Frontal cortex (tissue), 4 donors: ENCODE measurements around the gene IGSF8. TPM values are rescaled to one million over a fixed set of nuclear protein-coding genes. Genes with fewer than 3 reads are reported as not detected.

Experiments
- DNase-seq, 2 donors: peaks; one replicate each; pipeline ENCODE4 v3.0.0; 2012; ENCODE audit warnings: low spot score in 2 of 2
- FAIRE-seq: peaks from 2 replicates; lab custom pipeline; 2012; peaks lifted over from hg19 to GRCh38; lab: Jason Lieb, UNC
- total RNA-seq: library from RNA; depleted of rRNA; stranded (reverse); fragments of >200 nt; gene quantifications from one replicate; pipeline ENCODE4 v1.2.3, GENCODE V29; 2014
- donor health status: control.
- donor health status: control.
- donor health status: control.

IGSF8 gene
- total RNA-seq, 1 donor from 2014 or later, result 48.5 TPM

DNA sequence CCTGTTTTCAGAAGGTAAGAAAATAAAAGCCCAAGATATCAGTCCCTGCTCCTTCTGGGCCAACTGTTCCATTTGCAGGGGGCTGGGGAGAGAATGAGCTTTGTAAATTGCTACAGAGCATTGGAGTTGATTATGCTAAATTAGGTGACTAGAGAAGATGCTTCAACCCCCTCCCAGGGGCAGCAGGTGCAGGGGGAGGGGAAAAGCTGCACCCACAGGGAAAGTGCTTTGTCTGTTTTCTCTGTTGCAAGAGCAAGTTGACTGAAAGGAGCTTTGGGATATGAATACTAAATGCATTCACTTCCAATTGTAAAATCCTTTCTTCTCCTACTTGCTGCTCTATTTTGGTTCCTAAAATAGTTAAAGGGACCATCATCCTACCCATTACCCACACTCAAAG lies 50.1 kb downstream of the IGSF8 start:
- no peak for DNase-seq
- FAIRE-seq, result no peak

GRCh38 chr1:160047111-160047991 lies 51.1 kb downstream of the IGSF8 start:
- DNase-seq (no peak), FAIRE-seq (no peak)

GRCh38 chr1:160046494-160047110 lies 51.8 kb downstream of the IGSF8 start:
- DNase-seq (peak; percentile 55 to 67), FAIRE-seq (peak; percentile 87)

- no peak for DNase-seq
- no peak for FAIRE-seq
Measured at GRCh38 chr1:160045653-160046052, 52.8 kb downstream of the IGSF8 start.

DNA sequence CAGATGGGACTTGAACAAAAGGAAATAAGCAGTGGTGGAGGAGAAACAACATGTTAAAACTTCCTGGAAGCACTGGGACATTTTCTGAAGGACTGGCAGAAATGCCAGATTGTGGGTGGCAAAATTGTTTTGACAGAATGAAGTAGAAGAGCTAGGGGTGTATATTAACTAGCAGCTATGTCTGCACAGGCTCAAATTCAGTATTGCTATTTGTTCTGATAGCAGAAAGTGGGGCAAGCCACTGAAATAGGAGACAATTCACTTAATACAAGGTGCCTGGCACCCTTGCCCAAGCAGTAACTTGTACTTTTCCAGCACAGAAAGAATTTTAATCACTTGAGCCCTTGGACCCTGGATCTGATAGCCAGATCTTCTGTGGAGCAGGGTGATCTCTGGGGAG lies 54.9 kb downstream of the IGSF8 start:
- no peak for DNase-seq
- no peak for FAIRE-seq

Other genes with a start within 250 kb of the IGSF8 start
- not detected for gene VSIG8, start 236.0 kb downstream of the IGSF8 start, total RNA-seq
- under 0.01 TPM for gene CFAP45, start 198.5 kb downstream of the IGSF8 start, total RNA-seq
- 18.8 TPM for gene TAGLN2, start 173.1 kb downstream of the IGSF8 start, total RNA-seq
- gene IGSF9, start 153.0 kb downstream of the IGSF8 start, total RNA-seq, result 5.3 TPM
- not detected for gene SLAMF9, start 144.4 kb downstream of the IGSF8 start, total RNA-seq
- gene PIGM, start 66.6 kb downstream of the IGSF8 start, total RNA-seq, result 7.7 TPM
- gene KCNJ10, start 28.5 kb downstream of the IGSF8 start, total RNA-seq, result 1.6 TPM
- 11.4 TPM for gene KCNJ9, start 17.1 kb downstream of the IGSF8 start, total RNA-seq
- gene ATP1A2, start 17.1 kb upstream of the IGSF8 start, total RNA-seq, result 45.7 TPM
- gene ATP1A4, start 53.0 kb upstream of the IGSF8 start, total RNA-seq, result not detected
- gene CASQ1, start 92.0 kb upstream of the IGSF8 start, total RNA-seq, result 4.9 TPM
- gene PEA15, start 106.8 kb upstream of the IGSF8 start, total RNA-seq, result 84.4 TPM
- 38.3 TPM for gene DCAF8, start 163.9 kb upstream of the IGSF8 start, total RNA-seq
- 24.1 TPM for gene PEX19, start 186.5 kb upstream of the IGSF8 start, total RNA-seq
- gene COPA, start 244.6 kb upstream of the IGSF8 start, total RNA-seq, result 161 TPM
- gene NCSTN, start 244.8 kb upstream of the IGSF8 start, total RNA-seq, result 24.5 TPM